ENCODE measurements around the gene TFDP2. TPM values are rescaled to one million over a fixed set of nuclear protein-coding genes. Genes with fewer than 3 reads are reported as not detected.

The TFDP2 gene
- total RNA-seq, 1 experiment from 2014 or later, result 55.4 TPM

DNA sequence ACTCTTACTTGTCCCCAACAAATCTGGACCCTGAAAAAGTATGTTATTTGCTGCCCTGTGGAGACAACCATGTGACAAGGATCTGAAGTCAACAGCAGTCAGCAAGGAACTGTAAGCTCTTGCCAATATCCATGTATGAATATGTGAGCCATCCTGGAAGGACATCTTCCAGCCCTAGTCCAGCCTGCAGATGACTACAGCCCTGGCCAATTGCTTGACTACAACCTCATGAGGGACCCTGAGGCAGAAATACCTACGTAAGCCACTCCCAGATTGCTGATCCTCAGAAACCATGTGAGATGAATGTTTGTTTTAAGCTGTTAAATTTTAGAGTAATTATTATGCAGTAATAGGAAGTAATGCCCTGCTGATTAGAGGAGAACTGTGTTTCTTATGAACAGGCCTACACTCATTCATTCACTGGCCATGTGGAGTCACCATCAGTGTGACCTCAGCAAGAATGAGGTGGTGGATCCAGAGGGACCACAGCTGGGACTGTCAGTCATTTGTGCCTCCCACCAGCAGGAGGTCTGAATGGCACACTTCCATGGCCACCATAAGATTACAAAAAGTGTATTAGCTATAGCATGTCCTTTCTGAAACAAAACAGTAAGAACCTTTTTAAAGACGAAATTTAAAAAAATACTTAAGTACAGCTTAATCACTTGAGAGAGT lies 92.6 kb downstream of the TFDP2 start:
- H4K20me1 ChIP-seq (ENCODE audit: insufficient read depth), result no peaks in the 10 kb centered on the region
- TF ChIP-seq CBX3 (IDR thresholded peaks at IDR 0.05; ENCODE audit: low read depth) (no peak), SP1 (IDR thresholded peaks at IDR 0.05; ENCODE audit: low read depth) (no peak), ZFX (IDR thresholded peaks at IDR 0.05) (no peak), SIN3A (IDR thresholded peaks at IDR 0.05; ENCODE audit: low read depth) (no peak), ELF1 (IDR thresholded peaks at IDR 0.05; ENCODE audit: borderline replicate concordance, low read depth) (no peak), EGR1 (IDR thresholded peaks at IDR 0.05; ENCODE audit: low read depth) (no peak)
- TF ChIP-seq, protein P1, sequence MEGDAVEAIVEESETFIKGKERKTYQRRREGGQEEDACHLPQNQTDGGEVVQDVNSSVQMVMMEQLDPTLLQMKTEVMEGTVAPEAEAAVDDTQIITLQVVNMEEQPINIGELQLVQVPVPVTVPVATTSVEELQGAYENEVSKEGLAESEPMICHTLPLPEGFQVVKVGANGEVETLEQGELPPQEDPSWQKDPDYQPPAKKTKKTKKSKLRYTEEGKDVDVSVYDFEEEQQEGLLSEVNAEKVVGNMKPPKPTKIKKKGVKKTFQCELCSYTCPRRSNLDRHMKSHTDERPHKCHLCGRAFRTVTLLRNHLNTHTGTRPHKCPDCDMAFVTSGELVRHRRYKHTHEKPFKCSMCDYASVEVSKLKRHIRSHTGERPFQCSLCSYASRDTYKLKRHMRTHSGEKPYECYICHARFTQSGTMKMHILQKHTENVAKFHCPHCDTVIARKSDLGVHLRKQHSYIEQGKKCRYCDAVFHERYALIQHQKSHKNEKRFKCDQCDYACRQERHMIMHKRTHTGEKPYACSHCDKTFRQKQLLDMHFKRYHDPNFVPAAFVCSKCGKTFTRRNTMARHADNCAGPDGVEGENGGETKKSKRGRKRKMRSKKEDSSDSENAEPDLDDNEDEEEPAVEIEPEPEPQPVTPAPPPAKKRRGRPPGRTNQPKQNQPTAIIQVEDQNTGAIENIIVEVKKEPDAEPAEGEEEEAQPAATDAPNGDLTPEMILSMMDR (IDR thresholded peaks at IDR 0.05 in 2 of 3, conservative IDR thresholded peaks at IDR 0.05 in 1 of 3; ENCODE audit: borderline replicate concordance in 1 of 3, insufficient read depth in 1 of 3, low read depth in 2 of 3, low read length in 2 of 3), result no peak
- no TSS peak for BruUV-seq (replicated peaks)
- no peaks in the 10 kb centered on the region for H3K9me3 ChIP-seq (ENCODE audit: control insufficient read depth in 1 of 2, insufficient read depth in 1 of 2, low read depth in 1 of 2, low read length in 2 of 2)
- ChIA-PET CTCF (no interaction called here), RAD21 (ENCODE audit: low non-redundant PET in 1 of 2, low total read pairs in 2 of 2, uncharacterized antibody in 2 of 2, unreplicated experiment in 2 of 2) (no interaction called here), POLR2A (interaction anchor here (1.0 kb wide), 1 partner anchor 116 kb away, joined by 3 read pairs; no protein-coding TSS in a partner anchor)
- no peaks in the 10 kb centered on the region for H3K36me3 ChIP-seq (ENCODE audit: control insufficient read depth in 1 of 2, insufficient read depth in 2 of 2, low read length in 2 of 2)
- ATAC-seq (no peak), DNase-seq (ENCODE audit: low read depth, low spot score) (no peak)
- H3K4me3 ChIP-seq (replicated peaks in 1 of 2; ENCODE audit: low read depth in 1 of 2, low read length in 2 of 2), result no peak overlapping the region
- H3K79me2 ChIP-seq (ENCODE audit: insufficient read depth, low read length), result no peaks in the 10 kb centered on the region
- no peak overlapping the region for H3K4me2 ChIP-seq (ENCODE audit: low read length)
- no peaks in the 10 kb centered on the region for H3K27me3 ChIP-seq (ENCODE audit: insufficient read depth, low read length)
- no peak overlapping the region for H3K9ac ChIP-seq (ENCODE audit: low read length)
- no peaks in the 10 kb centered on the region for H3K4me1 ChIP-seq (ENCODE audit: control insufficient read depth in 1 of 2, insufficient read depth in 2 of 2, low read length in 2 of 2)
- intact Hi-C loops (cut with micrococcal nuclease), result no loop called here
- no peak overlapping the region for H2AFZ ChIP-seq (ENCODE audit: low read depth, low read length, poor library complexity, severe bottlenecking)
- no peak overlapping the region for H3K27ac ChIP-seq (ENCODE audit: low read depth, low read length)
- no peaks in the 10 kb centered on the region for H3K9me2 ChIP-seq (ENCODE audit: insufficient read depth)

DNA sequence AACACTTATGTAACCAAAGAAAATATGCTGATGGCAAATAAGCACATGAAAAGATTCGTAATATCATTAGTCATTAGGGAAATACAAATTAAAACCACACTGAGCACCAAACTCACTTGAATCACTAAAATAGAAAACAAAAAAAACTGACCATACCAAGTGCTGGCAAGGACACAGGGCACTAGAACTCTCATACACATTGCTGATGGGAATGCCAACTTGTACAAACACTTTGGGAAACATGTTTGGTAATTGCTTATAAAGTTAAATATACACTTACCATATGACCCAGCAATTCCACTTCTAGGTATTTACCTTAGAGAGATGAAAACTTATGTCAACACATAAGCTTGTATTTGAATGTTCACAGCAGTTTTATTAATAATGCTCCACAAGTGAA lies 95.5 kb downstream of the TFDP2 start:
- Histone ChIP-seq H3K4me1 (ENCODE audit: control insufficient read depth in 1 of 2, insufficient read depth in 2 of 2, low read length in 2 of 2) (no peaks in the 10 kb centered on the region), H3K9ac (ENCODE audit: low read length) (no peak overlapping the region), H3K27me3 (ENCODE audit: insufficient read depth, low read length) (no peaks in the 10 kb centered on the region), H3K4me2 (ENCODE audit: low read length) (no peak overlapping the region), H3K9me3 (ENCODE audit: control insufficient read depth in 1 of 2, insufficient read depth in 1 of 2, low read depth in 1 of 2, low read length in 2 of 2) (no peaks in the 10 kb centered on the region), H3K79me2 (ENCODE audit: insufficient read depth, low read length) (no peaks in the 10 kb centered on the region), H4K20me1 (ENCODE audit: insufficient read depth) (no peaks in the 10 kb centered on the region), H3K36me3 (ENCODE audit: control insufficient read depth in 1 of 2, insufficient read depth in 2 of 2, low read length in 2 of 2) (no peaks in the 10 kb centered on the region), H3K4me3 (replicated peaks in 1 of 2; ENCODE audit: low read depth in 1 of 2, low read length in 2 of 2) (no peak overlapping the region), H3K9me2 (ENCODE audit: insufficient read depth) (no peaks in the 10 kb centered on the region), H3K27ac (ENCODE audit: low read depth, low read length) (no peak overlapping the region), H2AFZ (ENCODE audit: low read depth, low read length, poor library complexity, severe bottlenecking) (no peak overlapping the region)
- intact Hi-C loops (cut with micrococcal nuclease), result no loop called here
- RAD21 ChIA-PET (ENCODE audit: low non-redundant PET in 1 of 2, low total read pairs in 2 of 2, uncharacterized antibody in 2 of 2, unreplicated experiment in 2 of 2), result no interaction called here
- TF ChIP-seq POLR2A (IDR thresholded peaks at IDR 0.05; ENCODE audit: borderline replicate concordance, extremely low read depth, insufficient read depth, insufficient read length), result no peak
- TF ChIP-seq ELF1 (IDR thresholded peaks at IDR 0.05; ENCODE audit: borderline replicate concordance, low read depth), result no peak
- no peak for TF ChIP-seq CBX3 (IDR thresholded peaks at IDR 0.05; ENCODE audit: low read depth)
- TF ChIP-seq YY1 (IDR thresholded peaks at IDR 0.05; ENCODE audit: extremely low read depth, insufficient replicate concordance, low read depth, low read length), result no peak
- TF ChIP-seq, protein P2, sequence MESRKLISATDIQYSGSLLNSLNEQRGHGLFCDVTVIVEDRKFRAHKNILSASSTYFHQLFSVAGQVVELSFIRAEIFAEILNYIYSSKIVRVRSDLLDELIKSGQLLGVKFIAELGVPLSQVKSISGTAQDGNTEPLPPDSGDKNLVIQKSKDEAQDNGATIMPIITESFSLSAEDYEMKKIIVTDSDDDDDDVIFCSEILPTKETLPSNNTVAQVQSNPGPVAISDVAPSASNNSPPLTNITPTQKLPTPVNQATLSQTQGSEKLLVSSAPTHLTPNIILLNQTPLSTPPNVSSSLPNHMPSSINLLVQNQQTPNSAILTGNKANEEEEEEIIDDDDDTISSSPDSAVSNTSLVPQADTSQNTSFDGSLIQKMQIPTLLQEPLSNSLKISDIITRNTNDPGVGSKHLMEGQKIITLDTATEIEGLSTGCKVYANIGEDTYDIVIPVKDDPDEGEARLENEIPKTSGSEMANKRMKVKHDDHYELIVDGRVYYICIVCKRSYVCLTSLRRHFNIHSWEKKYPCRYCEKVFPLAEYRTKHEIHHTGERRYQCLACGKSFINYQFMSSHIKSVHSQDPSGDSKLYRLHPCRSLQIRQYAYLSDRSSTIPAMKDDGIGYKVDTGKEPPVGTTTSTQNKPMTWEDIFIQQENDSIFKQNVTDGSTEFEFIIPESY (IDR thresholded peaks at IDR 0.05; ENCODE audit: extremely low read depth, insufficient replicate concordance, low read length), result no peak
- TF ChIP-seq SIN3A (IDR thresholded peaks at IDR 0.05; ENCODE audit: low read depth), result no peak
- TF ChIP-seq SP1 (IDR thresholded peaks at IDR 0.05; ENCODE audit: low read depth), result no peak
- TF ChIP-seq TCF7L2 (IDR thresholded peaks at IDR 0.05; ENCODE audit: borderline replicate concordance, extremely low read depth, insufficient read depth, insufficient read length), result no peak
- no peak for TF ChIP-seq FOSL1 (IDR thresholded peaks at IDR 0.05; ENCODE audit: low read depth)
- TF ChIP-seq ATF3 (IDR thresholded peaks at IDR 0.05), result no peak
- no peak for ATAC-seq
- no peak for DNase-seq (ENCODE audit: low read depth, low spot score)
- POLR2A ChIA-PET, result no interaction called here
- CTCF ChIA-PET, result no interaction called here
- no TSS peak for BruUV-seq (replicated peaks)

Measured in HCT116 (cell line).